Measurements from ENCODE around the gene KPNA1. TPM values are rescaled to one million over a fixed set of nuclear protein-coding genes. Genes with fewer than 3 reads are reported as not detected.
A peak's percentile ranks its signal among the peaks of the same experiment; 100 is the strongest.

The KPNA1 gene
- total RNA-seq, 1 donor, result 21.8 TPM

GRCh38 chr3:122397201-122397600 lies 117.5 kb downstream of the KPNA1 start:
- Histone ChIP-seq H3K27me3 (ENCODE audit: insufficient read depth, low read length) (no peaks in the 10 kb centered on the region), H3K4me1 (ENCODE audit: insufficient read depth, low read length) (no peaks in the 10 kb centered on the region), H3K9me3 (ENCODE audit: low read depth, low read length) (no peaks in the 10 kb centered on the region)

DNA sequence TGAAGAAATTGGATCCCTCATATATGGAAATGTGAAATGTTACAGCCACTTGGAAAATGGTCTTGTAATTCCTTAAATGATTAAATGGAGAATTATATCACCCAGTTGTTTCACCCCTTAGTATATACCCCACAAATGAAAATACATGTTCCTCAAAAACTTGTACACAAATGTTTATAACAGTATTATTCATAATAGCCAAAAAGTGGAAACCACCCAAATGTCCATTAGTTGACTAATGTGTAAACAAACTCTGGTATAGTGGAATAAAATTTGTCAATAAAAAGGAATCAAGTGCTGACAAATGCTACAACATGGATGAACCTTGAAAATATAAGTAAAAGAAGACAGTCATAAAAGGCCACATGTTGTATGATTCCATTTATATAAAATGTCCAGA lies 118.2 kb downstream of the KPNA1 start:
- Histone ChIP-seq H3K9me3 (ENCODE audit: low read depth, low read length) (no peaks in the 10 kb centered on the region), H3K27me3 (ENCODE audit: insufficient read depth, low read length) (no peaks in the 10 kb centered on the region), H3K4me3 (ENCODE audit: low read length) (no peak overlapping the region), H3K4me1 (ENCODE audit: insufficient read depth, low read length) (no peaks in the 10 kb centered on the region)

More at GRCh38 chr3:122397201-122397600, 117.5 kb downstream of the KPNA1 start:
- H3K4me3 ChIP-seq (ENCODE audit: low read length), result no peak overlapping the region

GRCh38 chr3:122395582-122395981 lies 119.2 kb downstream of the KPNA1 start:
- no peaks in the 10 kb centered on the region for H3K9me3 ChIP-seq (ENCODE audit: low read depth, low read length)
- no peak overlapping the region for H3K4me3 ChIP-seq (ENCODE audit: low read length)
- no peaks in the 10 kb centered on the region for H3K27me3 ChIP-seq (ENCODE audit: insufficient read depth, low read length)
- no peaks in the 10 kb centered on the region for H3K4me1 ChIP-seq (ENCODE audit: insufficient read depth, low read length)

- Histone ChIP-seq H3K27me3 (ENCODE audit: insufficient read depth, low read length) (no peaks in the 10 kb centered on the region), H3K9me3 (ENCODE audit: low read depth, low read length) (no peaks in the 10 kb centered on the region), H3K4me1 (ENCODE audit: insufficient read depth, low read length) (no peaks in the 10 kb centered on the region), H3K4me3 (ENCODE audit: low read length) (no peak overlapping the region)
Observed at GRCh38 chr3:122394173-122394572, 120.6 kb downstream of the KPNA1 start.

DNA sequence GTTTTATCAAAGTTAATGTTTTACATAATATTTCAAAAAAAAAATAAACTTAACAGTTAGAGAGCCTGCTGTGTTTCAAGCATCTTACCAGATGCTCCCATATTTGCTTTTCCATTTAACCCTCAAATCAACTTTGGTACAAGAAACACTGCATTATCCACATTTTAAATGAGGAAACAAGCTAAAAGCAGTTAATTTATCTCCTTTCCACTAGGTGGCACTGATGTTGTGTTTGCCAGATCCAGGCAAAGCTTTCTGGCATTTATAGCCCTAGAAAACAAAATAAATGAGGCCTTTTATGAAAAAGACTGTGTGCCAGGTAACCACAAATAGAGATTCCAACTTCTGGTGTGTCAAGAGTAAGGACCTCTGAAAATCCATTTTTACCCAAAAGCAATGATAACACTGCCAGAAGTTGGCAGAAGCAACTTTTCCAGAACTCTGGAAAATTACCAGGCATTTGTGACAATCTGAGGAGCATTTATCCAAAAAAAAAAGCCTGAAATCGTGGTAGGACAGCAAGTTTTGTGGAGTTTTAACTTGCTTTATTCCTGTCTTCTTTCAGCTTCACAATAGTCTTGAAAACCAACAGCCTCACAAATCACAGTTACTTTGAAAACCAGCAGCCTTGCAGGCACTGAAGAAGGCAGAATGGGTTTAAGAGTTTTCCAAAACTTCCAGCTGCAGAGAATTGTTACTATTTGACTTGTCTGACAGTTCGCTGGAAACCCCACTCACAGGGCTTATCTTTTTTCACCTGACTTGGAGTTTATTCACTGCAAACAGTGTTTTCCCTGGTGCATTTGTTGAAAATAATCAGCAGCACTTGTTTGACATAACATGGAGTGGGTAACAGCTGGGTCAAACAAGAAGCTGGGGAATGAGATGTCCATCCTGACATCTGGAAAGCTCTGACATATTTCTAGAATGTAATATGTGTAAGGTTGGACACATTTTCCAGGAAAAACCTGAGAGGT lies 121.6 kb downstream of the KPNA1 start:
- H3K9me3 ChIP-seq (ENCODE audit: low read depth, low read length), result no peaks in the 10 kb centered on the region
- no peak overlapping the region for H3K4me3 ChIP-seq (ENCODE audit: low read length)
- H3K4me1 ChIP-seq (ENCODE audit: insufficient read depth, low read length), result no peaks in the 10 kb centered on the region
- H3K27me3 ChIP-seq (ENCODE audit: insufficient read depth, low read length), result no peaks in the 10 kb centered on the region

DNA sequence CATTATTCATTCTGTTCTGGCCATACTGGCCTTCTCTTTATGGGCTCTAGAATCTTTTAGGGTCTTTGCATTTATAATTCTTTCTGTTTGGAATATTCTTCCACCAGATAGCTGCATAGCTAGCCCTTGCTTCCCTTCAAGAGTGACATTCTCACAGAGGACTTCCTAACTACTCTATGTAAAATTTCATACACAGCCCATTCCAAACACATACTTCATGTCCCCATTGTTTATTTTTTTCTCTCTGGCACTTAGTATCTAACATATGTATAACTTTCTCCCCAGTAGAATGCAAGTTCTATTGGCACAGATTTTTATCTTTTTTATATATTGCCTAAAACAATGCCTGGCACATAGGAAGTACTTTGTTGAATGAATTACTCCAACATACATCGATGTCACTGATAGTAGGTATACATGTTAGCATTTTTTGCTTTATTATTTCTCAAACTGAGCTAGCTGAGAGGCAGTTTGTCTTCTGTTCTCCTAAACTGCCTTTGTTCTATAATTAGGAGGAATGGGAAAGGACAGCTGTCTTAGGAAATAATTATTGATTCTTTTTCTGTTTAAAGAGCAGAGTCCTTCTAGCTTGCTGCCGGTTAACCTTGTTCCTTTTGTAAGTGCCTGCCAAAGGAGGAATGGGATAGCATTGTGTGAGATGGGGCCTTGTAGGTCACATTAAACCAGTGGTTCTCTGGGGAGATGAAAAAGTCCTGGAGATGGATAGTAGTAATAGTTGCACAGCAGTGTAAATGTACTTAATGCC lies 122.9 kb downstream of the KPNA1 start:
- Histone ChIP-seq H3K27me3 (ENCODE audit: insufficient read depth, low read length) (no peaks in the 10 kb centered on the region), H3K4me1 (ENCODE audit: insufficient read depth, low read length) (no peaks in the 10 kb centered on the region), H3K9me3 (ENCODE audit: low read depth, low read length) (no peaks in the 10 kb centered on the region), H3K4me3 (ENCODE audit: low read length) (no peak overlapping the region)

DNA sequence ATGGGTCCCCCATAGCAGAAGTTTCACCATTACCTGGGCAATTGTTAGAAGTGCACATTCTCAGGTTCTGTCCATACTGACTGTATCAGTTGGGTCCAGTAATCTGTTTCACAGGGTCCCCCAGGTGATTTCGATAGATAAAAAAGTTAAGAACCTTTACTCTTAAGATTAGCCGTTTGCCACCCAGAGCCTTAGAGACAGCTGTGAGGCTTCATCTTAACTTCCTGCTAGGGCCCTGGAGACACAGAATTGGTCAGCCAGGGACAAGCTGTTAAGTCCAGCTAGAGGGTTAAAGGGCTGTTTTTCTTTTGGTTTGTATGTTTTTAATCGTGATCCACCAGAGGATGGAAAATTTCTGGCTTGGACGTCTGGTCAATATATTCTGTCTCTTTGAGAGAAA lies 124.1 kb downstream of the KPNA1 start:
- H3K27me3 ChIP-seq (ENCODE audit: insufficient read depth, low read length), result no peaks in the 10 kb centered on the region
- no peaks in the 10 kb centered on the region for H3K9me3 ChIP-seq (ENCODE audit: low read depth, low read length)
- H3K4me1 ChIP-seq (ENCODE audit: insufficient read depth, low read length), result no peaks in the 10 kb centered on the region
- no peak overlapping the region for H3K4me3 ChIP-seq (ENCODE audit: low read length)

DNA sequence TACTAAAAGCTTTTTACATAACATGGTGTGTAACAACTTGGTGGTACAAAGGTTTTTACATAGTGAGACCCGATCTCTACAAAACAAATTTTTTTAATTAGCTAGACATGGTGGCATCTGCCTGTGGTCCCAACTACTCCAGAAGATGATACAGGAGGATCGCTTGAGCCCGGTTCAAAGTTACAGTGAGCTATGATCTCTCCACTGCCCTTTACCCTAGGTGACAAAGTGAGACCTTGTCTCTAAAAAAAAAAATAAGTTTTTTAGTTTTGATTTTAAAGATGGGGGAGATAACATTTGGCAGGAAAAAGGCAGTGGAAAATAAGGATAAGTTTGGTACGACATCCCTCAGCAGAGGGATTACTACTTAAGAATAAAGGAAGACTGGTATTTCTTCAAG lies 124.8 kb downstream of the KPNA1 start:
- Histone ChIP-seq H3K4me3 (ENCODE audit: low read length) (no peak overlapping the region), H3K27me3 (ENCODE audit: insufficient read depth, low read length) (no peaks in the 10 kb centered on the region), H3K4me1 (ENCODE audit: insufficient read depth, low read length) (peaks cover under 1% of the 10 kb centered on the region), H3K9me3 (ENCODE audit: low read depth, low read length) (no peaks in the 10 kb centered on the region)

DNA sequence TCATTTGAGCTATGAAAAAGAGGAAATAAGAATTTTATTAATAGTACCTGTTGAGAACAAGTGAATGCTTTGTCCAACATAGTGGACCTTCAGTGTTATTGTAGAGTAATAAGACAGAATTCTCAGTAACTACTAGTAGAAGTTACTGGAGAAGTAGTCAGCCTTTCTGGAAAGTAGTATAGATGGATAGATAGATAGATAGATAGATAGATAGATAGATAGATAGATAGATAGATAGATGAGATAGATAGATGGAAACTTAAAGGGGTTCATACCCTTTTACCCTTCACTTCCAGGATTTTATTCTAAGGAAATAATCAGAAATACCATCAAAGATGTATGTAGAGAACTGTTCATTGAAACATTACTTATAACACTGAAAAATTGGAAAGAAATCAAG lies 125.5 kb downstream of the KPNA1 start:
- Histone ChIP-seq H3K4me1 (ENCODE audit: insufficient read depth, low read length) (peaks cover 7% of the 10 kb centered on the region), H3K4me3 (ENCODE audit: low read length) (no peak overlapping the region), H3K27me3 (ENCODE audit: insufficient read depth, low read length) (no peaks in the 10 kb centered on the region), H3K9me3 (ENCODE audit: low read depth, low read length) (no peaks in the 10 kb centered on the region)

- Histone ChIP-seq H3K27me3 (ENCODE audit: insufficient read depth, low read length) (no peaks in the 10 kb centered on the region), H3K4me3 (ENCODE audit: low read length) (no peak overlapping the region), H3K9me3 (ENCODE audit: low read depth, low read length) (no peaks in the 10 kb centered on the region), H3K4me1 (ENCODE audit: insufficient read depth, low read length) (peaks cover 15% of the 10 kb centered on the region)
Observed at GRCh38 chr3:122387709-122388108, 127.0 kb downstream of the KPNA1 start.

GRCh38 chr3:122383771-122384697 lies 130.7 kb downstream of the KPNA1 start, which contains the start of gene FAM162A:
Gene FAM162A, plus strand, starts transcription at chr3:122384182. Its CDS starts 84 bp downstream, at chr3:122384266.
- no peaks in the 10 kb centered on the region for H3K27me3 ChIP-seq (ENCODE audit: insufficient read depth, low read length)
- peak within 1 kb of the TSS; percentile 80 for H3K4me3 ChIP-seq (ENCODE audit: low read length)
- peaks cover 22% of the 10 kb centered on the region for H3K4me1 ChIP-seq (ENCODE audit: insufficient read depth, low read length)
- H3K9me3 ChIP-seq (ENCODE audit: low read depth, low read length), result no peaks in the 10 kb centered on the region

GRCh38 chr3:122382888-122383666 lies 131.7 kb downstream of the KPNA1 start, which contains the start of gene MIX23:
Gene MIX23, minus strand, starts transcription at chr3:122383231. Its CDS starts 7 bp downstream, at chr3:122383224.
- Histone ChIP-seq H3K27me3 (ENCODE audit: insufficient read depth, low read length) (no peaks in the 10 kb centered on the region), H3K4me1 (ENCODE audit: insufficient read depth, low read length) (peaks cover 23% of the 10 kb centered on the region), H3K9me3 (ENCODE audit: low read depth, low read length) (no peaks in the 10 kb centered on the region), H3K4me3 (ENCODE audit: low read length) (peak within 1 kb of the TSS; percentile 80)

- H3K27me3 ChIP-seq (ENCODE audit: insufficient read depth, low read length), result no peaks in the 10 kb centered on the region
- H3K4me3 ChIP-seq (ENCODE audit: low read length), result no peak overlapping the region
- H3K9me3 ChIP-seq (ENCODE audit: low read depth, low read length), result no peaks in the 10 kb centered on the region
- peaks cover 10% of the 10 kb centered on the region for H3K4me1 ChIP-seq (ENCODE audit: insufficient read depth, low read length)
Observed at GRCh38 chr3:122377975-122378374, 136.8 kb downstream of the KPNA1 start.

DNA sequence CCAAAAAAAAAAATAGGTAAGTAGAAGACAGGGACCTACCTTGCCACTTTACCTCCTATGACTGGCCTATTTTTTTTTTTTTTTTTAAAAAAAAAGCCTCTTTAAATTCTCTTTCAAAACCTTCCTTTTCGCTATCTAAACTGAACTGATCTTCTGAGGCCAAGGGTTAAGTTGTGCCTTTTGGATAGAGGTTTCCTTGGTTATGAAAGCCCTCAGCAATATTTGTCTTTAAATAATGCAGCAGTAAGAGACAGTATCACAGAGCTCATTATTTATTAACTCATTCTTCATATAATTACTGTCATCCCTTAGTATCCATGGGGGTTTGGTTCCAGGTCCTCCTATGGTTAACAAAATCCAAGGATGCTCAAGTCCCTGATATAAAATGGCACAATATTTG lies 140.7 kb downstream of the KPNA1 start:
- H3K4me1 ChIP-seq (ENCODE audit: insufficient read depth, low read length), result peaks cover 13% of the 10 kb centered on the region
- no peaks in the 10 kb centered on the region for H3K27me3 ChIP-seq (ENCODE audit: insufficient read depth, low read length)
- H3K4me3 ChIP-seq (ENCODE audit: low read length), result no peak overlapping the region
- no peaks in the 10 kb centered on the region for H3K9me3 ChIP-seq (ENCODE audit: low read depth, low read length)

Data from mononuclear cell (primary cell).